ENCODE measurements around the gene MYBPH. TPM values are rescaled to one million over a fixed set of nuclear protein-coding genes. Genes with fewer than 3 reads are reported as not detected.

The MYBPH gene
- total RNA-seq, 1 donor from 2014 or later, result not detected

DNA sequence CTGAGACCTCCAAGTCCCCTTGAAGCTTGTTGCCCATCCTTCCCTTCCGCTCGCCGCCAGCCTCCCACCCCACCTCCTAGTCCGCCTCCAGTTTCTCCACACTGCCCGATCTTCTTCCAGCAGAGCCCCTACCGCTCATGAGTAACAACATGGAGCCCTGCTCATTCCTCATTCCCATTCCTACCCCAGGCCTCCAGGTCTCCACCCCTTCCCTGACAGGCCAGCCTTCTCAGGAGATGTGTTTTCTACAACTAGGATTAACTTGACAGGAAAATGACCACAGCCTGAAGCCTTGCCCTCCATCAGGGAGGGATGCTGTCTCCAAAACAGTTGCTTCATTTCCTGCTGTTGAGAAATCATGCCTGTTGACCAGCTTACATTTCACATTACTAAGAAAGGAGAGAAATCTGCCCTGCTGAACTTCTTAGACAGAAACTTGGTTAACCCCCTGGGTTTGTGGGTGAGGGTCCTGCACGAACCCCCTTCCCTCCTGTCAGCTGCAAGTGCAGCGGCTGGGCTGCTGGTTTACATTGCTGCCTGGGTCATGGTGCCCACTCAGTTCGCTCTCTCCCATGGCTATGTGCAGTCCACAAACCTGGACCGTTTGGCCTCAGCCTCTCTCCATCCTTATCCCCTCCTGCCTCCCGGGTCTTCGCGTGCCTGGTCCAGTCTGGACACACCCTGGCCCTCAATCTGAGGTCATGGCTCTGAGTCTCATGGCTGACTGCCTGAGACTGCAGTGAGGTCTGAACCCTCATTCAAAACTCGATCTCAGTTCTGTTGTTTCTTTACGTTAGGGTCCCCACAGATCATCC is 27.0 kb upstream of the MYBPH start:
- ATAC-seq, result peak; percentile 81
- DNase-seq (ENCODE audit: low spot score), result no peak
- intact Hi-C loops (cut with DNase I), result no loop called here

DNA sequence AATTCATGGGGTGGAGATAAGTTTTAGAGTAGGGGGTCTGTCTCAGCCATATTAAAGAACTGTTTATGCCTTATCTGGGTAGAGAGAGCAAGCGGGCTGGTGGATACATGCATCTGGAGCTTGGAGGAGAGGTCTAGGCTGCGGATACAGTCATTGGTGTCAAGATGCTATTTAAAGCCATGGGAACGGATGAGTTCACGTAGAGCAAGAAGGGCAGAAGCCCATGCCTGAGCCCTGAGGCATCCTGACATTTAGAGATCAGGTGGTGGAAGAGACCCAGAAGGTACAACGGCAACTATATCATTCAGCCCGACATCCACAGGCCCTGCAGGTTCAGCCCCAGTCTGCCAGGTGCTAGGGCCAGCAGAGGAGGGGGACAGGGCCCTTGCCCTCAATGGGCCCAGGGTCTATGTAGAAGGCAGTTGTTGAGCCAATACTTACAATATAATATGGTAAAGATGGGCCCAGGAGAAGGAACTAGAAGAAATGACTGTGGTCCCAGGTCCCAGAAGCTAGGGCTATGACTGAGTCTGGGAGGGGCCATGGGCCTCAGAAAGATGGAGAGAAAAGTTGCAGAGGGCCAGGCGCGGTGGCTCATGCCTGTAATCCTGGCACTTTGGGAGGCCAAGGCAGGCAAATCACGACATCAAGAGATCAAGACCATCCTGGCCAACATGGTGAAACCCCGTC is 26.0 kb upstream of the MYBPH start:
- no peak for ATAC-seq
- no peak for DNase-seq (ENCODE audit: low spot score)
- intact Hi-C loops (cut with DNase I), result no loop called here

DNA sequence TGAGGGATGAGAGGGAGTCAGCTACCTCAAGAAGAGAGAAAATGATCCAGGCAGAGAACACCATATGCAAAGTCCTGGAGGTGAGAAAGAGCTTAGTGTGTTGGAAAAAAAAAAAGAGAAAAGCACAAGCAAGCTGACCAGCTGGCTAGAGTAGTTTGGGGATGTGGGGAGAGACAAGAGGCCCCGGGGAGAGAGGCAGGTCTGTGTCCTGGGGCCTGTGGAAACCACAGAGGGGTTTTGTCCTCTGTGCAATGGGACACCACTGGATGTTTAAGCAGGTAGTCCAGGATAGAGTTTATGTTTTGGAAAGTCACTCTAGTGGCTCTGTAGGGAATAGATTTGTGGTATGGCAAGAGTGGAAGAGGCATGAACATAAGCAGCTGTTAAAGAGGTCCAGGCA is 25.3 kb upstream of the MYBPH start:
- ATAC-seq (no peak), DNase-seq (ENCODE audit: low spot score) (peak; percentile 39)
- intact Hi-C loops (cut with DNase I), result no loop called here

DNA sequence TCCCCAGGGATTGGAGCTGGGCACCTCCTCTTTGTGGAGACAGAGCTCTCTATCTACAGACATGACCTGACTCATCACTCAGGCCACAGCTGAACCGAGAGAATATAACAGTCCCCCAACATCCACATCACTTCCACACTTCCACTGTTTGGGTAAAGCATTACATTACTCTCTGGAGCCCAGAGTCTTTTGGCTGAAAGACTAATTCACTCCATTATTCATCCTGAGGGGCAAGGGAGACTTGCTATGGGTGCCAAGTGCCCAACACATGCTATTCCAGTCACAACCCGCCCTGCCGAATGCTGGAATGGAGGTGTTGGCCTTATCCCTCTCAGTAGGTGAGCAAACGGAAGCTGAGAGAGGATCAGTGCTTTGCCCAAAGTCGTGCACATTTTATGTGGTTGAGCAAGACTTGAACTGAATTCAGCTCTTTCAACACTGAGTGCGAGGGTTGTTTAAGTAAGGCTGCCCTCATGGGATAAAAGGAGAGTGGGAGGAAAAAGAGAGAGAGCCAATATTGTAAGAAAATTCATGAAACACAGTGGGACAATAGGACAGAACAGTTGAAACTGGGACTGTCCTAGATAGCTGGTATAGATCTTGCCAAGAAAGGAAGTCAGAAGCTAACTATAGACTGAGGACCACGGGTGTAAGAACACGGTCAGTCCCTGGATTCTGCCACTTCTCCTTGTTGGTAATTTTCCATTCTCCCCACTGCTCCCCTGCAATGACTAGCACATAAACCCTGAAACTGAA is 24.4 kb upstream of the MYBPH start:
- intact Hi-C loops (cut with DNase I), result no loop called here
- peak; percentile 88 for ATAC-seq
- DNase-seq (ENCODE audit: low spot score), result peak; percentile 58

DNA sequence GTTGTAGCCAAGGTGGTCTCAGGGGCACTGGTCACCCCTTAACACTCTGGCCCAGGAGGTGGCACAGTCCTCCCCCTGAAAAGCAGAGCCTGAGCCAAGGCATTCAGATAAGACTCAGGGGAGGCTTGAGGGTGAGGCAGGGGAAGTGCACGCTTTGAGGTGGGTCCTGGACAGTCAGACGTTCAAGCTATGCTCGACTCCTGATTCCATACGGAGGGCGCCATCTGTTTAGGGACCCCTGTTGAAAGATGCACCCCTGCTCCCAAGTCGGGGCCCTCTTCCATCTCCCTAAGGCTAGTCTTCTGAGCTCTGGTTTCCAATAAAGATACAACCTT is 23.8 kb upstream of the MYBPH start:
- ATAC-seq (no peak), DNase-seq (ENCODE audit: low spot score) (no peak)
- intact Hi-C loops (cut with DNase I), result no loop called here

DNA sequence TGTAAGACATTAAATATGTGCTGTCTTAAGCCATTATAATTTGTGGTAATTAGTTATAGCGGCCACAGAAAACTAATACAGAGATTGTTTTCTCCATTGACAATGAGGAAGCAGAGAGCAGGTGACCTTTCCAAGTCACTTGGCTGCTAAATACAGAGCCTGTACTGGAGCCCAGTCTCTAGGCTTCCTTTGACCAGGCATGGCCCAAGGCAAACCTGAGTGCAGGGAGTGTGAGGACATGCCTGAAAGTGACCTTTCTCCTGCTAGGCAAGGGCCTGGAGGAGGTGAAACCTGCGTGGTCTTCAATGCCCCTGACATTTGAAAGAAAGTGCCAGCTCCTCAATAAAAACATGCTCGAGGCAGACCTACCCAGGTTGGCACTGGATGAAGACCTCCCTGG is 23.4 kb upstream of the MYBPH start:
- ATAC-seq (no peak), DNase-seq (ENCODE audit: low spot score) (no peak)
- intact Hi-C loops (cut with DNase I), result no loop called here

DNA sequence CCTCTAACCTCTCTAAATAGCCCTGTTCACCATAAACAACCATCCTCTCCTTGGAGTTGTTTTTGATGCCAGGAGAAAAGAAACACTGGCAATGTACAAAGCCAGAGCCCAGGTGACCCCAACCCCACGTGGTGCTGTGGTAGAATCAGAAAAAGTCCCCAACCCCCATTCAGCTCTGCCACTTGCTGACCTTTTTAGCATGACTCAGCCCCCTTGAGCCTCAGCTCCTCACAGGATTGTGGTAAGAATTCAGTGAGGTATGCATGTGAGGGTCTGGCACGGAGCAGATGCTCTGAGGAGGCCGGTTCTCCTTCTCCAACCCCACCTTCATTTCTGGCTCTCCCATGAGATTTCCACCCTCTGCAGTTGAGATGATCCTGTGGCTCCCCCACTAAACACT is 22.0 kb upstream of the MYBPH start:
- ATAC-seq (no peak), DNase-seq (ENCODE audit: low spot score) (peak; percentile 35)
- intact Hi-C loops (cut with DNase I), result no loop called here

DNA sequence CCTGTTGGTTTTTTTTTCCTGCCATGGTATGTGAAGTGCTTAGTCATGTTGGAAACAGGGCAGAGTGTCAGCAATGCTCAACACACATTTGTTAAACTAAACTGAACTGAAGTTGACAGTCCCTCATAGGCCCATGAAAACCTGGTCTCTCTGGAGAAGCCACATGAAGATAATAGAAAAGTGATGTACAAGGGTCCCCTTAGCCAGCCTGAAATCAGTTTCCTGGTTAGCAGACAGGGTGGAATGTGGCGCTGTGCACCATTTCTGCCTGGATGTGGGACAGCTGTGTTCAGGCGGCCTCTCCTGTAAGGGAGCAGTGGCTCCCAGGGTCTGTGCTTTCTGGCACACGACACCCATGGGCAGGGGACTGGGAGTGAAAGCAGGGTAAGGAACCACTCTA is 20.7 kb upstream of the MYBPH start:
- DNase-seq (ENCODE audit: low spot score), result peak; percentile 28
- no peak for ATAC-seq
- intact Hi-C loops (cut with DNase I), result no loop called here

DNA sequence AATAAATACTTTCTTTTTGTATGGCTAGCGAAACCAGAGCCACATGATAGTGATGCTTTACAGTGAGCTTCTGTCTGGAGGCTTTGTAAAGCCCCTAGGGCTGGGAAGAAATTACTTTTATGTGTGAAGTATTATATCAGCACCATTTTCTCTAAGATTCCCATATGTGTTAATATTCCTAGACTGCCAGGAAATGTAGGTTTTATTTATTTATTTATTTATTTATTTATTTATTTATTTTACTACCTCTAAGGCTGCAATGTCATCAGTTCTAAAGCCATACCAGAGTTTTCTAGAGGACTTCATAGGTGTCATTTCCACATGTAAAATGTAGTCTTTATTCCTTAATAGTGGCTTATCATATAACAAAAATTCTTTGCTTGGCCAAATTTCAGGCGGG is 15.3 kb upstream of the MYBPH start:
- no peak for ATAC-seq
- intact Hi-C loops (cut with DNase I), result no loop called here
- DNase-seq (ENCODE audit: low spot score), result no peak

DNA sequence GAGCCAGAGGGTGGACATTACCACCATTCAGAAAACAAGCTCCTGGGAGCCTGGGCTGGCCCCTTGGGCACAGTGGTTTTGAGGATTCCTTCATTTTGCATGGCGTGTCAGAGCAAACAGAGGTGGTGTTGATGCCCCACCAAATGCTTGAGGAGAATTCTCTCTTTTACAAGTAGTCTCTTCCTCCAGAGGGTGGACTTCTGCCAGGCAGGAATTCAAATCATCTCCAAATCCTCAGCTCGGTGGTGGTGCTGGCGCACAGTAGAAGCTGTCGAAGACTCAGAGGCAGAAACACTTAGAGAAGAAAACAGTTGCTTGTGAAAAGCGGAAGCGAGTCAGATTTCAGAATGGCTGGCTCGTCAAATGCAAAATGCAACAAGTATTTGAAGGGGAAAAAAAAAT is 14.3 kb upstream of the MYBPH start:
- DNase-seq (ENCODE audit: low spot score), result peak; percentile 55
- intact Hi-C loops (cut with DNase I), result no loop called here
- ATAC-seq, result peak; percentile 66

DNA sequence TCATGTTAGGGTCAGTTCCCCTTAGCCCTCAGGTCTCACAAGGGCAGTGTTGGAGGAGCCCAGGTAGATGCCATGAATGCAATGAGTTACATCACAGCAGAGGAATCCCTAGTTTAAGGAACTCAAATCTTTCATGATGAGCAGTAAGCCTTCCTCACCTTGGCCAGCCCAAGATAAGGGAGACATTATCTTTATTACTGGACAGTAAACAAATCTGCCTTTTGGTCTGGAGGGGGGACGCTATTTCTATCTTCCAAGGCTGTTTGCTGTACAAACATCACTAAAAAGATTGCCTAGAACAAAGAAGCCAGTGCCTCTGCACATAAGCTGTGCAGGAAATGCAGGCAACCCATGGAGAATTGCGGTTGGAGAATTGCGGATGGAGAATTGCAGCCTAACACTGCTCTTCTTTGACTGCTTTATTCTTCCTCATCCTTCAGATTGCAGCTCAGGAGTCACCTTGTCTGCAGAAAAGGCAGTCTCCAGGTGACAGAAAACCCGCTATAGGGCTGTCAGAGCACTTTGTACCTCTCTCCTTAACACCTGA is 13.1 kb upstream of the MYBPH start:
- intact Hi-C loops (cut with DNase I), result no loop called here
- DNase-seq (ENCODE audit: low spot score) (peak; percentile 51), ATAC-seq (peak; percentile 71)

DNA sequence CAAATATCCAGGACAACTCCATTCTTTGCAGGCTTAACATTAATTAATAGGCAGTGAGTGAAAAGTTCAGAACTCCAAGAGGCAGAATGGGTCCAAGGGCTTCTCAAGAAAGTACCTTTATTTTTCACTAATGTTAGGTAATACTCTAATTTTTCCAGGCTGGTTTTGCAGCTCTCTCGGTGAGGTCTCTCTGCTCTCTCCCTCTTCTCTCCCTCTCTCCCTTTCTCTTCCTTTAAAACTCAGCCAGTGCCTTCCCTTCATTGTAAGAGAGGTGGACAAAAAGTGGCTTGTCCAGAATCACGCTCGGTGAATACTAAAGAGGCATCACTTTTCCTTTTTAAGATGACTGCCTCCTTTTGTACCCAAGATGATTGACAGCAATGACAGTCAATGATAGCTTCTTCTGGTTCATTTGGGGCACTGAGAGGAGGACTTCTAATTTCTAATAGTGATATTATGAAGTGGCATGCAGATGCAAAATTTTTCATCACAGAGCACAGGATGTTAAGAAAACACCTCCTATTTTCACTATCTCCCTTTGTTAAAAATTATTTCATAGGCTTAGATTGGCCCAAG is 12.2 kb upstream of the MYBPH start:
- intact Hi-C loops (cut with DNase I), result no loop called here

DNA sequence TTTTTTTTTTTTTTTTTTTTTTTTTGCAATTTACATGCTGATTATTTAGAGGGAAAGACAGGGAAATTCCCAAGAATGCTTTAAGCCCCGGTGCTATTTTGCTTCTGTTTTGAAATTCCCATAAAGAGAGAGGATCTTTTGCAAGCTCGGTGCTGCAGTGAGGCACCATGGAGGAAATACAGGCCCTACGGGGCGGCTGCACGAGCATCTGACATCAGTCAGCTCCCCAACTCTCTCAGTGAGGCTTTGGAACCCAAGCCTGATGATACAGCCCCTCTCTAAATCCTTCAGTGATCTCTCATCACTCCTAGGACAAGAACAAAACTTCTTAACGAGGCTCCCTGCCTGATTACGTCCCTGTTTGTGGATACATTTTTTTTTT is 11.7 kb upstream of the MYBPH start:
- ATAC-seq, result peak; percentile 7
- DNase-seq (ENCODE audit: low spot score), result peak; percentile 47
- intact Hi-C loops (cut with DNase I), result no loop called here

More for the DNA sequence above, 12.2 kb upstream of the MYBPH start:
- ATAC-seq (peak; percentile 3), DNase-seq (ENCODE audit: low spot score) (no peak)

DNA sequence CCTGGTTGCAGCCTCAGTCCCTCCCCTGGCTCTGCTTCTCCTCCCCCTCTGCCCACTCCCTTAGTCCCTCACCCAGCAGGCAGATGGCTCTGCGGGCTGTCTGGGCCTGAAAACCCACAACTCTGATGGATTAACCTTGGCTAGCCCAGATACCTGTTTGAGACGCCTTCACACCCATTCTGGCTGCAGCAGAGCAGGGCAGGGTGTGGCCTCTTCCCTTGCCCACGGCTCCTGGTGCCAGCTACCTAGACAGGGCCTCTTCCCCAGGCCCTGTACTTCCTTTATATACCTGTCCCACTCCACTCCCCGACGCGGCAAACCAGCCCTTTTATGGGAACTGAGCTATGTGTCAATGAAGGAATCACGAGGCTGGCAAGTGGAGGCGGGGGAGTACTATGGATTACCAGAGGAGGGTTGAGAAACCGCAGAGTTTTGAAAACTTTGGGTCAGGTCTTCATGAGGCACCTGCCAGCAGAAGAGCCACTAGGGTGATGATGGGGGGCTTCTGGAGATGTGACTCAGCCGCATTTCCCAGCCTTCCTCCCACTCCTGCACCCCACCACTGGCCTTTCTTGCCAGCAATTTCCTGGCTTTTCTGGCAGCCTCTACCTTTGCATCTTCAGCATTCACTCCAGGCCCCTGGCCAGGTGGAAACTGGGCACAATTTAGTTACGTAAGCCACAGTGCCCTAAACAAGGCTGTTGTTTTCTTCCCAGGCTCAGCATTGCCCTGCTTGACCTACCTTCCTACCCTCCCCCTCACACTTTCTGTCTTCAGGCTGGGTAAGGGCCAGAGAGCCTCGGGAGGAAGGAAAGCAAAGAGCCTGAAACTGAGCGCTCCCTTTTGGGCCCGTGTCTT is 11.0 kb upstream of the MYBPH start, which contains the start of gene CHI3L1:
Gene CHI3L1 (minus strand): TSS at position 259 of the 858 bp plus-strand sequence. CDS start 81 bp downstream, at position 178.
- DNase-seq (ENCODE audit: low spot score) (peak; percentile 65), ATAC-seq (no peak)
- intact Hi-C loops (cut with DNase I), result no loop called here

DNA sequence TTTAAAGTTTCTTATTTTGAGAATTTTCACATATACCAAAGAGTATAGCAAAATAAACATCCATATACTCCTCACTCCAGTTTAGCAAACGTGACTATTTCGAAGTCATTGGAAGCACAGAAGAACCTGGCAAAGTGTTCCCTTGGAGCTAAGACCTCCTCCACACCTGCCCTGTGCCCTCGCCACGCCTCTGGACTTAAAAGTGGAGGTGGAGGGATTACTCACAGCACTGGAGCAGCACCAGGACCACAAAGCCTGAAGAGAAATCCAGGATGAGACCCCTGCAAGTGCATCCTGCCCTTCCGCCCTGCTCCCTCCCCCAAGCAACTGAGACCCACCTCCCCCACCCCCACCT is 10.4 kb upstream of the MYBPH start:
- no peak for ATAC-seq
- peak; percentile 27 for DNase-seq (ENCODE audit: low spot score)
- intact Hi-C loops (cut with DNase I), result no loop called here

DNA sequence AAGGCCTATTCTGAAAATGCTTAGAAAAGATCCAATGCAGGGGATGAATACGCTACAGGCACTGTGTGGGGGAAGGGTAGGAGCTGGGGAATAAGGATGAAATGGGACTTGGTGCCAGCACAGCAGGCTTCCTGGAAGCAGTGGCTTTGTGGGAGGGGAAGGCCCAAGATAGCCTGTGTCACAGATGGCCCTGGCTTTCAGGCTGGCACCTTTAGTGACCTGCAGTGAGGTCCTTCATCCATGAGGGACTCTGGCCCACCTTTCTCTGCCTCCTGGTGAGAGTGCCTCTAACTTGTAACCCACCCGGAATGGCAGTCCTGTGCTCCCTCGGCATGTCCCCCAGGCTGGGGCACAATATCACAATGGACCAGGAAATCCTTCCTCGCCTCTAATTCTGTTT is 10.0 kb upstream of the MYBPH start:
- intact Hi-C loops (cut with DNase I), result no loop called here
- DNase-seq (ENCODE audit: low spot score) (peak; percentile 54), ATAC-seq (no peak)

DNA sequence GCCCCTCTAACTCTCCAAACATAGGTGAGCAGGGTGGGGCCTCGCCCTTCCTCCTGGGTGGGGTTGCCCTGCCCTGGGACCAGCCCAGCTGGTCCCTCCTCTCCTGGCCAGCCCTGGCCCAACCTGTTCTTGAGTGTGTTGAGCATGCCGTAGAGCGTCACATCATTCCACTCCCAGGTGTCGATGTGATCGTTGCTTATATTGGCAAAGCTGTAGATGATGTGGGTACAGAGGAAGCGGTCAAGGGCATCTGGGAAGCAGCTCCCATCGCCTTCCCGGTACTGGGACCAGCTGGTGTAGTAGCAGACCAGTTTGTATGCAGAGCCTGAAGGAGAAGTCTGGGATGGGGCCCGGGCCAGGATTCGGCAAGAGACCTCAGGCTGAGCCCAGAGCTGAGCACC is 9.4 kb upstream of the MYBPH start:
- intact Hi-C loops (cut with DNase I), result no loop called here
- ATAC-seq, result no peak
- peak; percentile 27 for DNase-seq (ENCODE audit: low spot score)

DNA sequence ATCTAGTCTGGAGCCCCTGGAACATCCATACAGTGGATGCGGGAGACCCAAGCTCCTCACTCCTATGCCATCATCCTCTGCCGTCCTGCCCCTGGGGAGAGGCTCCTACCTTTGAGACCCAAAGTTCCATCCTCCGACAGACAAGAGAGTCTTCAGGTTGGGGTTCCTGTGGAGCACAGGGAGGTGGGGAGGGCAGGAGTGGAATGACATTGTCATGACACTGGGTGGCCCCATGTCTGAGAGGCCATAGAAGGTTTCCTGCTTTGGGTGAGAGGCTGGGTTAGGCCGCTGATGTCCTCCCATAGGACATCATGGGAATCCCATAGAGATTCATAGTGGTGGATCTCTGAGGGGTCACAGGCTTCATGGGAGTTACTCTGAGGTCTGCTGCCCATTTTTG is 8.8 kb upstream of the MYBPH start:
- DNase-seq (ENCODE audit: low spot score) (no peak), ATAC-seq (no peak)
- intact Hi-C loops (cut with DNase I), result no loop called here

DNA sequence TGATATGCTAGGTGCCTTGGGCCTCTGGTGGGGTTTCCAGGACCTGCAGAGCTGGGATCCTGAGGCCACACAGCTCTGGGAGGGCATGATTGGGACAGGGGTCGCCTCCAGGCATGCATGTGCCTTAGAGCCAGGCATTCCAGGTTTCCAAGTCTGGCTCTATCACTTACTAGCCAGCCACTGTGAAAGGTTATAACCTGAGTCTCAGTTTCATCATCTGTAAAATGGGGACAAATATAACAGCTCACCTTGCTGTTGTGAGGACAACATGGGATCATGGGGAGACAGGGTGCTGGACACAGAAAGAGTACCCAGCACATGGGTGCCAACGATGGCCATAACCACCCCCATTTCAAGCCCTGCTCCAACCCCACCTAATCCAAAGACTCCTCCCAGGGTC is 8.2 kb upstream of the MYBPH start:
- DNase-seq (ENCODE audit: low spot score) (no peak), ATAC-seq (no peak)
- intact Hi-C loops (cut with DNase I), result no loop called here

Measured in sciatic nerve (tissue), 2 donors.